ENCODE results near the gene STXBP5.

STXBP5 gene

GRCh38 chr6:147257760-147258159 lies 53.5 kb downstream of the STXBP5 start:
- POLR2A ChIA-PET, result no interaction called here
- DNase-seq (ENCODE audit: extremely low spot score), result no peak
- CTCF ChIA-PET, result interaction anchor here (0.9 to 1.1 kb wide), 2 partner anchors 8 to 12 kb away, joined by 3 to 4 read pairs; no protein-coding TSS in a partner anchor
- TF ChIP-seq CTCF (IDR thresholded peaks at IDR 0.05; ENCODE audit: control extremely low read depth, extremely low read depth, low read depth, missing control alignments), result no peak

GRCh38 chr6:147260091-147260490 lies 55.9 kb downstream of the STXBP5 start:
- CTCF ChIA-PET, result no interaction called here
- TF ChIP-seq CTCF (IDR thresholded peaks at IDR 0.05; ENCODE audit: control extremely low read depth, extremely low read depth, low read depth, missing control alignments), result no peak
- POLR2A ChIA-PET, result no interaction called here

GRCh38 chr6:147262946-147263345 lies 58.7 kb downstream of the STXBP5 start:
- CTCF ChIA-PET, result interaction anchor here (1.0 kb wide), 1 partner anchor 10 kb away, joined by 3 read pairs; no protein-coding TSS in a partner anchor
- DNase-seq (ENCODE audit: extremely low spot score), result no peak
- POLR2A ChIA-PET, result no interaction called here
- TF ChIP-seq CTCF (IDR thresholded peaks at IDR 0.05; ENCODE audit: control extremely low read depth, extremely low read depth, low read depth, missing control alignments), result no peak

More at GRCh38 chr6:147260091-147260490, 55.9 kb downstream of the STXBP5 start:
- no peak for DNase-seq (ENCODE audit: extremely low spot score)

- DNase-seq (ENCODE audit: extremely low spot score), result no peak
- ChIA-PET POLR2A (no interaction called here), CTCF (interaction anchor here (1.3 kb wide), 1 partner anchor 9 kb away, joined by 3 read pairs; no protein-coding TSS in a partner anchor)
- no peak for TF ChIP-seq CTCF (IDR thresholded peaks at IDR 0.05; ENCODE audit: control extremely low read depth, extremely low read depth, low read depth, missing control alignments)
Measured at GRCh38 chr6:147266821-147267220, 62.6 kb downstream of the STXBP5 start.

GRCh38 chr6:147267658-147268057 lies 63.4 kb downstream of the STXBP5 start:
- DNase-seq (ENCODE audit: extremely low spot score), result no peak
- TF ChIP-seq CTCF (IDR thresholded peaks at IDR 0.05; ENCODE audit: control extremely low read depth, extremely low read depth, low read depth, missing control alignments), result no peak
- ChIA-PET POLR2A (no interaction called here), CTCF (interaction anchor here (2.0 kb wide), 1 partner anchor 10 kb away, joined by 6 read pairs; no protein-coding TSS in a partner anchor)

- CTCF ChIA-PET, result interaction anchor here (1.0 to 2.0 kb wide), 2 partner anchors 10 to 38 kb away, joined by 4 to 6 read pairs; no protein-coding TSS in a partner anchor
- no peak for DNase-seq (ENCODE audit: extremely low spot score)
- POLR2A ChIA-PET, result no interaction called here
- TF ChIP-seq CTCF (IDR thresholded peaks at IDR 0.05; ENCODE audit: control extremely low read depth, extremely low read depth, low read depth, missing control alignments), result no peak
Measured at GRCh38 chr6:147268254-147268653, 64.0 kb downstream of the STXBP5 start.
